Fibroblast of peridontal ligament (primary cell): ENCODE measurements around the gene TIAM2.
A peak's percentile ranks its signal among the peaks of the same experiment; 100 is the strongest.
"Not testable (repeated sequence)": the region's sequence is repeated elsewhere in the genome, so short reads cannot be mapped to it uniquely, and the experiment has no call there.

Experiments
- DNase-seq: peaks from one replicate; pipeline ENCODE4 v3.0.0-alpha.2; 2010; ENCODE audit errors: extremely low read depth

TIAM2 gene

GRCh38 chr6:154991207-154991606 lies 3.9 kb upstream of the TIAM2 start:
- DNase-seq: no peak

DNA sequence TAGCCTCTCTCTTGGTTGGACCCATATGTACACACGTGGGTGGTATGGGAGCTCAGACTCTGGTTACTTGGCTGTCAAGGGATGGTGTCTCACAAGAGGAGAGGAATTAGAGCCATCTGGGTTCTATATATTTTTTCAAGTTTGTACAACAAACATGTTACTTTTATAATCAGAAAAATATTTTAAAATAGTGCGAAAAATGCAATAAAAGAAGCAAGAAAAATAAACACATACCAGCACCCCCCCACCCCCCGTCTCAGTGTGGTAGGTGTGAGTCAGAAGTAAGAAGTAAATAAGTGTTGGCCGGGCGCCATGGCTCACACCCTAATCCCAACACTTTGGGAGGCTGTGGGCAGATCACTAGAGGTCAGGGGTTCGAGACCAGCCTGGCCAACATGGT lies 2.1 kb upstream of the TIAM2 start:
- no peak for DNase-seq

- no peak for DNase-seq
These were observed 1.4 kb upstream of the TIAM2 start for GRCh38 chr6:154993710-154994109.

GRCh38 chr6:154994836-154995253 lies 270 bp upstream of the TIAM2 start:
- no peak for DNase-seq

DNA sequence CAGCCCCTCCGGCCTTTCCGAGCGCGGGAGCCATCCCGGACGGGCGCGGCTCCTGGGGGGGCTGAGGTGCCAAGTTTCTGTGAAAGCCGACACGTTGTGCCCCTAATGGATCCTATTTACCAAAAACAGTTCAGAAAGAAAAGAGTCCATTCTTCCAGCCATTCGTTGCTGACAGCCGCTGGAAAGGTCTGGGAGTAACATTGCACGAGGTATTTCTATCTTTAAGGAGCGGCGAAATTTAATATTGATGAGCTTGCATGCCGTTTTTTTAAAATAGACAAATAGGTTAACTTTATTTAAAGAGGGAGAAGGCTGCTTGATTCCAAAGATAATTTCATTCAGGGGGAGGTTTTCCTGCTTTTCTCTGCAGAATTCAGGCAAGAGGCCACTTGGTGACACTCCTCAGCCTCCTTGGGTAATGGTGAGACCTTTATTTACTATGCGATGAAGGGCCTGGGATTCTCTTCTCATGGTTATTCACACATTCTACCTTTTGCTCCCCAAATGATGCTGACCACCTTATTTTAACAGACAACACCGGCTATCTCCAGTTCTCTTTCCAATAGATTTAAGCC lies 988 bp downstream of the TIAM2 start:
- peak; percentile 35 for DNase-seq

- no peak for DNase-seq
These were observed 1.8 kb downstream of the TIAM2 start for GRCh38 chr6:154996841-154997311.

- no peak for DNase-seq
These were observed 3.7 kb downstream of the TIAM2 start for GRCh38 chr6:154998855-154999254.

DNA sequence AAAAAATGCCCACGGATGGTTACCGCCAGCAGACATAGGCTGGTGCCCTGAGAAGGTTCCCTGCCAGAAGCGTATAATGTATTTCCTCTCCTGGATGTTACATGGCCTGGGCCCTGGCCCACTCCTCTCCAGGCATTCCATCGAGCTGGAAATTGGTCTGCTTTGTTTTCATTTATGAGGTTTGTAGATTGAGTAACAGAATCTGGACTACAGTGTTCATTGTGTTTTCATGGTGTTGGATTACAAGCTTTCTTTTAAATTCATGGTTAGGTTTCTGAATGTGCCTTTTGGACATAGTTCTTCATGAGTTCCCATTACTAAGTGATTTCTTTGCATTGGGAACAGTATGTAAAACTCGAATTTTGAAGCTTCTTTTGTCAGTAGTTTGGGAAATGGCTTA lies 6.4 kb downstream of the TIAM2 start:
- peak; percentile 87 for DNase-seq

DNA sequence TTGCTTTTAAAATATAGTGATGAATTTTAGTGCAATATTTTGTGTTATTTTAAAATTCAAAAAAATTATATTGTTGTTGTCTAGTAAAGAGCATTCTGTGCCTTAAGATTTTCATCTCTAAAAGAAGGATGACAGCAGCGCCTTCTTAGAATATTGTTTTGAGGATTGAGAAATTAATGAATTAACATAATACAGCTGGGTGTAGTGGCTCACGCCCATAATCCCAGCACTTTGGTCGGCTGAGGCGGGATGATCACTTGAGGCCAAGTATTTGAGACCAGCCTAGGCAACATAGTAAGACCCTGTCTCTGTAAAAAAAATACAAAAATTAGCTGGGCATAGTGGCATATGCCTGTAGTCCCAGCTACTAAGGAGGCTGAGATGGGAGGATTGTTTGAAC lies 6.8 kb downstream of the TIAM2 start:
- no peak for DNase-seq

- no peak for DNase-seq
These were observed 8.4 kb downstream of the TIAM2 start for GRCh38 chr6:155003476-155003875.

DNA sequence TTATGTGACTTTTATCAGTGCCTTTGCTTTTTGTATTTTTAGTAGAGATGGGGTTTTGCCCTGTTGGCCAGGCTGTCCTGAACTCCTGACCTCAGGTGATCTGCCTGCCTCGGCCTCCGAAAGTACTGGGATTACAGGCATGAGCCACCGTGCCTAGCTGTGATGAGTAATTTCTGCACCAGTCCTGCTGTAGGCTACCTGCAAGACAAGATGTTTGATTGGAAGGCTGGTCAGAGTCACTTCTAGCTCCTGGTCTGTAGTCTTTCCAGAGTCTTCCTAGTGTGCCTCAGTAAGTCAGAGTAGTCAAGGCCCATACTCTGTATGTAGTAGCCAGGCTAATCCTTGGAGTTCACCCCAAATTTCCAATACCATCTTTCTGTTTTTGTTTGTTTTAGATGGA lies 8.9 kb downstream of the TIAM2 start:
- no peak for DNase-seq

DNA sequence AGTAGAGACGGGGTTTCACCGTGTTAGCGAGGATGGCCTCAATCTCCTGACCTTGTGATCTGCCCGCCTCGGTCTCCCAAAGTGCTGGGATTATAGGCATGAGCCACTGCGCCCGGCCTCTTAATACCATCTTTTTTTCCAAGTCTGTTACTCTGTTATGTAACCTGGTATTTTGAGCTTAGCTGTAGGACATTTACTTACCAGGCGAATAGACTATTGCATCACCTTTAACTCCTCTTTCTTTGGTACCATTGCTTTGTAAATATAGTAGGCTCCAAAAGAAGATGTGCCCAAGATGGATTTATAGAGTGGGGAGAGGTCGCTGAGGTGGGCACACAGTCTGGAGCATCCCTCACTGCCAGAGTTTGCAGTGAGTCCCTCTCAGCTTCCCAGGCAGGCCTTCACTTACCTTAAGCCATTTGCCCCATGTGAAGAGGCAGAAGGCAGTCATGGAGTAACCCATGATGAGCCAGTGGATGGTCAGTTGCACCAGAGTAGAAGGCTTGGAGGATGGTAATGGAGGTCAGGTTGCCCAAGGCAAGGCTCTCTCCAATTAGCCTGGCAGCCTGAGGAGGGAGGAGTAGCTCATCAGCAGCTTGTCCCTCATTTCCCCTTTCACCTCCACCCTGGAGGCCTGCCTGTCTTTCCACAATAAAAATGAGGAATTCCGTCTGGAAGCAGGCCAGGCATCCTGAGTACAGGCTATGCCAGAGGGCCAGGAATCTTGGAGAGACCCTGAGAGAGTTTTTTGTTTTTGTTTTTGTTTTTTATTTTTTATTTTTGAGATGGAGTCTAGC lies 9.7 kb downstream of the TIAM2 start:
- DNase-seq: no peak

DNA sequence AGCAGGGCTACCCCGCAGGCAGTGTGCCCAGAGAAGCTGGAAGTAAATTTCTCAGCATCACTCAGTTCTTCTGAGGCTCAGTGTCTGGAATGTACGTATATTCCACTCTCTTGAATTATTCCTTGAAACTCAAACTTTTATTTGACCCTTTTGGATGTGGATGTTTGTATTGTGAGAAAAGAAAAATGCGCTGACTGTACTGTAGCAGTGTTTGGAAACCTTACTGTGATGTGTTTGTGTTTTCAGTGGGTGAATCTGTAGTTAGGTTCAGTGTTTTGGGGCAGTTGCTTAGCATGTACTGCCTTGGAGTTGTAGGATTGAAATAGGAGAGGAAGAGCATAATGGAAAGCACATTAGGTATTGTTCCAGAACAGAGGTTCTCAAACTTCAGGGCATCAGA lies 13.5 kb downstream of the TIAM2 start:
- DNase-seq: no peak

- peak; percentile 73 for DNase-seq
These were observed 15.8 kb downstream of the TIAM2 start for GRCh38 chr6:155010940-155011339.

DNA sequence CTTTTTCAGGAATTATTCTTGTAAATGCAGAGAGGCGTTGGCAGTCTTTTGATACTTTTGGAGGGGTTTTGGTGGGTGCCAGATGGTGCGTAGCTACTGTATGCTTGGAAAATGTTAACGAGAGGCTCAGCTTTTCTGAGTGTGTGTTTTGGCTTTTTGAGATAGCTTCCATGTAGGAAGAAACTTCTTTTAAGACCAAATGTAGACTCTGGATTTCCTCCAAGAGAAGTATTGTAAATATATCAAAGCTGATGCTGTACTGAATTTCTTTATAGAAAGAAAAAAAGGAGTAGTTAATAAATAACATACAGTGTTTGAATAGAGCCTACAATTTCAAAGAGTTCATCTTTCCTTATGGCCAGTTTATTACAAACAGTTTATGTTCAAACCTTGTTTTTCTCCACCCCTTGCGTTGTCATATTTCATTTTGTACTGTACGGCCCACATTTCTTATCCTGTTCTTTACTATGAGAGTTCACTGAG lies 16.7 kb downstream of the TIAM2 start:
- no peak for DNase-seq

GRCh38 chr6:155013457-155013876 lies 18.4 kb downstream of the TIAM2 start:
- DNase-seq: no peak

- no peak for DNase-seq
These were observed 19.0 kb downstream of the TIAM2 start for GRCh38 chr6:155014137-155014536.

DNA sequence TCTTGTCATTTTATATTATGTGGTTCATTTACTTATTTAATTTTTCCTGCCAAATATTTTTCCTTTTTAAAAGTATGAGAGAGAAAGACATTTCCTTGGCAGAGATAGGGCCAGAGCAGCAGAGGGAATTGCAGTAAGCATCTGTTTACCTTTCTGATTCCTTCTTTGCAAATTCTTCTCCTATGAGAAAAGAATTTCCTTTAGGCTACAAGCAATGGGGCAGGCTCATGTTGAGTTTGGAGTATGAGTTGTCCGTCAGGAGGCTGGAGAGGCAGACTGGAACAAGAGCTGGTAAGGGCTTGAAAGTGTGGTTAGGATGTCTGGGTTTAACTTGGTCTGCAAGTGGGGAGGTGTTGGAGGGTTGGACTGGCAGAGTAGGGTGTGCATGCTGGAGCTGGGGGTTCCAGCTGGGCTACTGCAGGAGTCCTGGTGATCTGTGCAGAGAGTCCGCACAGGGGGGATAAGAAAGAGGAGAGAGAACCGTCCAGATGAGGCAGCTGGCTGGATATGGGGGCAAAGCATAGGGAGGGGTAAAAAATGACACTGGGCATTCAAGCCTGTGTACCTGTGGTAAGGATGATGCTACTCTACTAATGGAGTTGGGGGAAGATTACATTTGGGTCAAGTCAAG lies 19.7 kb downstream of the TIAM2 start:
- peak; percentile 79 for DNase-seq

- DNase-seq: not testable (repeated sequence)
These were observed 23.3 kb downstream of the TIAM2 start for GRCh38 chr6:155018415-155018814.

DNA sequence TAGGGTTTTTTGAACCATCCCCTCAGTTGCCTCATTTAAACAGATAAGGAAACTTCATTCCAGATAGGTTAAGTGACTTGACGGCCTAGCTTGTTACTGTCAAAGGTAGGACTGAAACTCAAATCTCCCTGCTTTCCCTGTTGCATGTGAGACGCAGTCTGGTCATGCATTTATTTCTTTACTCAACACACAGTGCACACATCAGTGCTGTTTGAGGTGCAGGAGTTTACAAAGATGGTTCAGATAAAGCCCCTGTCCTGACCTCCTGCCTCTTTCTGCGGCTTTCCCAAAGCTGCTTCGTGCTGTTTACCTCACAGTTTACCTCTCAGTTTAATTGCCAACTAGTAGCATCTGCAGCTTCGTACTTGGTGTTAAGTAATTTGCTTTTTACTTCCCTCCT lies 26.6 kb downstream of the TIAM2 start:
- no peak for DNase-seq

GRCh38 chr6:155022721-155023120 lies 27.6 kb downstream of the TIAM2 start:
- no peak for DNase-seq

DNA sequence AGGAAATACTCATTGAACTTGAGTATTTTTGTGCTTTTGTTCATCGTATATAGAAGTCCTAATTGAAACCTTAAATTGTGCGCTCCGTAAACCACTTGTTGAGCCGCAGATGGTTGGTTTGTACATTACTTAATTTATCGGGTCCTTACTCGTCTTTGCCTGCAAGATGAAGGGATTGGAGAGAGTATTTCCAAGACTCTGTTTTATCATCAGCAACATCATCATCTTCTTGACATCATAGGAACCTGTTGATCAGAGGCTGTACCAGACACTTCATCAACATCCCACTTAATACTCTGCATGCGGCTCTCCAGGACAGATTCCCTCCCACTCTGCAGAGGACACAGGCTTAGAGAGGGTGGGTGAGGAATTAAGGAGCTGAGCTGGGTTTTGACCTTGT lies 28.6 kb downstream of the TIAM2 start:
- no peak for DNase-seq
